ENCODE results near the gene ANXA6.

ANXA6 gene

DNA sequence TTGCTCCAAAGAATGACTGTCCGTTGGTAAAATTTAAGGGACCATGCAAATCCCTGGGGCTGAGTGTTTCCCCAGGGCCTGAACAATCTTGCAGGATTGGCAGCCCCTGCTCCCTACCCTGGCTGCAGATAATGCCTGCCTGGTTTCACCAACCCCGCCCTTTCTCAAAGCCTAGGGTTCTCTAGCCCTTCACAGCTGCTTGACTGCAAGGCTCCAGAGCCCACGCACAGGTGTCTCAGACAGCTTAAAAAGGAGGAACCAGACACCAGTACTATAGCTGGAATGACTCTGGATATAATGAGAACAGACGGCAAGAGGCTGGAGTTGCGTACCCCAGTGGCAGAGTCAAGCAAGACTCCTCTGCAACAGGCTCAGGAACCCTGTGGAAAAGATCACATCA is 51.5 kb downstream of the ANXA6 start:
- DNase-seq (ENCODE audit: low read depth in 1 of 2, low spot score in 1 of 2) = no peak
- no peak overlapping the region for H3K4me3 ChIP-seq (replicated peaks; ENCODE audit: insufficient read depth, low read length)
- no peaks in the 10 kb centered on the region for H3K27me3 ChIP-seq (ENCODE audit: insufficient read depth, poor library complexity, severe bottlenecking)
- no peak for TF ChIP-seq CTCF (IDR thresholded peaks at IDR 0.05; ENCODE audit: insufficient read depth, low read length)
- no peak for TF ChIP-seq REST (IDR thresholded peaks at IDR 0.05; ENCODE audit: insufficient replicate concordance, low read depth)
- TF ChIP-seq POLR2AphosphoS5 (IDR thresholded peaks at IDR 0.05; ENCODE audit: low read depth) = no peak
- no peak for TF ChIP-seq GABPA (IDR thresholded peaks at IDR 0.05; ENCODE audit: low read depth)
- no peak for TF ChIP-seq SPI1 (IDR thresholded peaks at IDR 0.05; ENCODE audit: borderline replicate concordance, low read depth)
- no peak overlapping the region for H3K27ac ChIP-seq (replicated peaks)

DNA sequence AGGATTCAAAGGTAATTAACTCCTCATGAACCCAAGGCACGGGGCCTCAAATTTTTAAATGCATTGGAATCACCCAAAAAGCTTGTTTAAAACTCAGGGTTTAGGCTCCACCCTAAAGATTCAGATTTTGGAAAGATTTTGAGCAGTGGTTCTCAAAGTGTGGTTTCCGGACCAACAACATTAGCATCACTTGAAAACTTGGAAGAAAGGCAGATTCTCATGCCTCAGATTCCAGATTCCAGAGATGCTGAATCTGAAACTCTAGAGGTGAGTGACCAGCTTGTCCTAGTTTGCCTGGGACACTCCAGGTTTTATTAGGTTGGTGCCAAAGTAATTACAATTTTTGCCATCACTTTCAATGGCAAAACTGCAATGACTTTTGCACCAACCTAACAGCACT is 52.0 kb downstream of the ANXA6 start:
- H3K27me3 ChIP-seq (ENCODE audit: insufficient read depth, poor library complexity, severe bottlenecking) = no peaks in the 10 kb centered on the region
- DNase-seq (ENCODE audit: low read depth in 1 of 2, low spot score in 1 of 2) = no peak
- no peak for TF ChIP-seq SPI1 (IDR thresholded peaks at IDR 0.05; ENCODE audit: borderline replicate concordance, low read depth)
- no peak for TF ChIP-seq GABPA (IDR thresholded peaks at IDR 0.05; ENCODE audit: low read depth)
- TF ChIP-seq REST (IDR thresholded peaks at IDR 0.05; ENCODE audit: insufficient replicate concordance, low read depth) = no peak
- no peak for TF ChIP-seq POLR2AphosphoS5 (IDR thresholded peaks at IDR 0.05; ENCODE audit: low read depth)
- TF ChIP-seq CTCF (IDR thresholded peaks at IDR 0.05; ENCODE audit: insufficient read depth, low read length) = no peak
- H3K27ac ChIP-seq (replicated peaks) = no peak overlapping the region
- H3K4me3 ChIP-seq (replicated peaks; ENCODE audit: insufficient read depth, low read length) = no peak overlapping the region

DNA sequence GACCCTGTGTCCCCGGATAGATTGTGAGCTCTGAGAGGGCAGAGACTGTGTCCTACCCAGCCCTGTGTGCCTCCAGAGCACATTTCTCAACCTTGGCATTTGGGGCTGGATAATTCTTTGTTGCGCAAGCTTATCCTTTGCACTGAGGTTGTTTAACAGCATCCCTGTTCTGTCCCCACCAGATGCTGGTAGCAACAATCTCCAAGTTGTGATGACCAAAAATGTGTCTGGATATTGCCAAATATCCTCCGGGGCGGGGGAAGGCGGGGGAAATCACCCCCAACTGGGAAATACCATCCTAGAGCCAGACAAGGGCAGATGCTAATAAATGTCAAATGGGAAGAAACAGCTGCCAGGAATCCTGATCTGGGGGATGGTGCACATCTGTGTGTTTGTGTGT is 52.8 kb downstream of the ANXA6 start:
- H3K27me3 ChIP-seq (ENCODE audit: insufficient read depth, poor library complexity, severe bottlenecking) = no peaks in the 10 kb centered on the region

More for the DNA sequence above, 52.8 kb downstream of the ANXA6 start:
- DNase-seq (ENCODE audit: low read depth in 1 of 2, low spot score in 1 of 2) = no peak
- TF ChIP-seq GABPA (IDR thresholded peaks at IDR 0.05; ENCODE audit: low read depth) = no peak
- no peak for TF ChIP-seq SPI1 (IDR thresholded peaks at IDR 0.05; ENCODE audit: borderline replicate concordance, low read depth)
- no peak for TF ChIP-seq POLR2AphosphoS5 (IDR thresholded peaks at IDR 0.05; ENCODE audit: low read depth)
- TF ChIP-seq REST (IDR thresholded peaks at IDR 0.05; ENCODE audit: insufficient replicate concordance, low read depth) = no peak
- TF ChIP-seq CTCF (IDR thresholded peaks at IDR 0.05; ENCODE audit: insufficient read depth, low read length) = no peak
- Histone ChIP-seq H3K4me3 (replicated peaks; ENCODE audit: insufficient read depth, low read length) (no peak overlapping the region), H3K27ac (replicated peaks) (no peak overlapping the region)
